Breast epithelium (tissue), 4 donors: ENCODE results near the gene NOL8. TPM values are rescaled to one million over a fixed set of nuclear protein-coding genes. Genes with fewer than 3 reads are reported as not detected.

Source experiments
- DNase-seq, 2 donors: peaks; one replicate each; pipeline ENCODE4 v3.0.0-alpha.2; 2019; ENCODE audit warnings: low spot score in 2 of 2
- H3K27ac ChIP-seq, 2 donors: fragments of 200-600 bp; sonication (generic) in 1 of 2; one replicate each; pipeline ENCODE4 v1.5.1; 2016 to 2019; ENCODE audit warnings: mild to moderate bottlenecking in 1 of 2
- H3K27me3 ChIP-seq, 2 donors: fragments of 200-600 bp; sonication (generic) in 1 of 2; one replicate each; pipeline versions ENCODE4 v1.5.1 to v1.6.0; 2017 to 2019; ENCODE audit warnings: control low read depth in 1 of 2, mild to moderate bottlenecking in 1 of 2
- H3K36me3 ChIP-seq: fragments of 200-600 bp; one replicate; pipeline ENCODE4 v1.5.1; 2019
- H3K4me1 ChIP-seq, 2 donors: fragments of 200-600 bp; sonication (generic); one replicate each; pipeline ENCODE4 v1.5.1; 2016 to 2019; ENCODE audit warnings: control low read depth in 1 of 2
- H3K4me3 ChIP-seq, 3 donors: fragments of 200-600 bp; sonication (generic); 1 replicate in 2 of 3; 2 replicates in 1 of 3; pipeline ENCODE4 v1.5.1; 2016 to 2019; ENCODE audit warnings: mild to moderate bottlenecking in 3 of 3, moderate library complexity in 2 of 3
- H3K9me3 ChIP-seq, 2 donors: fragments of 200-600 bp; sonication (generic) in 1 of 2; one replicate each; pipeline ENCODE4 v1.5.1; 2016 to 2019; ENCODE audit warnings: control low read depth in 1 of 2
- POLR2A ChIP-seq: fragments of 450-650 bp; IDR thresholded peaks from one replicate; pipeline ENCODE4 v1.6.1; 2016; ENCODE audit warnings: antibody characterized with exemption, mild to moderate bottlenecking, moderate library complexity
- POLR2AphosphoS5 ChIP-seq, 3 donors: sonication (generic); formaldehyde crosslinking; IDR thresholded peaks; one replicate each; pipeline ENCODE4 v1.6.1; 2017; ENCODE audit warnings: antibody characterized with exemption in 3 of 3
- intact Hi-C: fragments of 100-400 bp; cut with DNase I; formaldehyde crosslinking; loops from one replicate; pipeline ENCODE4 v1.15.1; 2023; ENCODE audit warnings: low total_unique reads
- total RNA-seq, 3 donors: library from RNA; depleted of rRNA; stranded (reverse); fragments of >200 nt; gene quantifications; one replicate each; pipeline ENCODE4 v1.1.0, GENCODE V29; 2016
- TF ChIP-seq, protein P1 (sequence below), 3 donors: fragments of 450-650 bp; IDR thresholded peaks; one replicate each; pipeline ENCODE4 v1.5.1; 2016 to 2017; ENCODE audit warnings: antibody characterized with exemption in 3 of 3, mild to moderate bottlenecking in 3 of 3, moderate library complexity in 3 of 3

NOL8 gene
- total RNA-seq, 3 donors from 2014 or later: 31.2 to 66.6 (median 49.8) TPM

DNA sequence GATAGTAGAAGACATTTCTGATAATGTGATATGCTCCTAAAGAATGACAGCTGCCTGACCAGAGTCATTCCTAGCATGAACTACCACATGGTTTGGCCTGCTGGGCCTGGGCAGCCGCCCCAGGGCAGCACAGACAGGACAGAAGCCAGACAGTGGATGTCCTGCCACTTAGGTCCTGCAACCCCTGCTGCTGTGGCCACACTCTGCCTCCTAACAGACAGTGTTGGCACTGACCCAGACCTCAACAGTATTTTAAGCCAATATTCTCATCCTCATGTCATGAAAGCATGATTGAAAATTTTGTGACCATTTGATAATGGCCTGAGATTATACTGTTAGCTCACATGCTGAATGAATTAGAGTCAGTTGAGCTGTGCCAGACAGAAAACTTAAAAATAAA lies 16.4 kb upstream of the NOL8 start:
- Histone ChIP-seq H3K9me3 (no peaks in the 10 kb centered on the region), H3K36me3 (no peaks in the 10 kb centered on the region), H3K27ac (peak overlapping the region in 1 of 2 donors; percentile 25), H3K4me1 (no peaks in the 10 kb centered on the region), H3K4me3 (no peak overlapping the region), H3K27me3 (no peaks in the 10 kb centered on the region)
- TF ChIP-seq, protein P1, sequence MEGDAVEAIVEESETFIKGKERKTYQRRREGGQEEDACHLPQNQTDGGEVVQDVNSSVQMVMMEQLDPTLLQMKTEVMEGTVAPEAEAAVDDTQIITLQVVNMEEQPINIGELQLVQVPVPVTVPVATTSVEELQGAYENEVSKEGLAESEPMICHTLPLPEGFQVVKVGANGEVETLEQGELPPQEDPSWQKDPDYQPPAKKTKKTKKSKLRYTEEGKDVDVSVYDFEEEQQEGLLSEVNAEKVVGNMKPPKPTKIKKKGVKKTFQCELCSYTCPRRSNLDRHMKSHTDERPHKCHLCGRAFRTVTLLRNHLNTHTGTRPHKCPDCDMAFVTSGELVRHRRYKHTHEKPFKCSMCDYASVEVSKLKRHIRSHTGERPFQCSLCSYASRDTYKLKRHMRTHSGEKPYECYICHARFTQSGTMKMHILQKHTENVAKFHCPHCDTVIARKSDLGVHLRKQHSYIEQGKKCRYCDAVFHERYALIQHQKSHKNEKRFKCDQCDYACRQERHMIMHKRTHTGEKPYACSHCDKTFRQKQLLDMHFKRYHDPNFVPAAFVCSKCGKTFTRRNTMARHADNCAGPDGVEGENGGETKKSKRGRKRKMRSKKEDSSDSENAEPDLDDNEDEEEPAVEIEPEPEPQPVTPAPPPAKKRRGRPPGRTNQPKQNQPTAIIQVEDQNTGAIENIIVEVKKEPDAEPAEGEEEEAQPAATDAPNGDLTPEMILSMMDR (IDR thresholded peaks at IDR 0.05): no peak
- TF ChIP-seq POLR2A (no peak), POLR2AphosphoS5 (IDR thresholded peaks at IDR 0.05) (no peak)
- no peak for DNase-seq
- intact Hi-C loops: no loop called here

DNA sequence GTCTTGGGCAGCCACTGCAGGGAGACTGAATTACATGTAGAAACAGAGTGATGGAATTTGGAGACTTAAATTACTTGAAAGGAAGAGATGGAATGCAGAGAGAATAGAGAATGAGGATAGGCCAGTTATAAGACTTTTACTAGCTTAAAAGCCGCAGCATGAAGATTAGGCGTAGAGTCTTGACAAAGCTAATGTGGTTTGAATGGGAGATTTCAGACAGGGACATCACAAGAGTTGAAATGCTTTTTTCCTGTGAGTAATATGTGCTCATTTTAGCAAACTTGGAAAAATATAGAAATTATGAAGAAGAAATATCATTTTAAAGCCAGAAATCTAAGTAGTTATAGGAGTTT lies 8.1 kb upstream of the NOL8 start:
- H3K36me3 ChIP-seq: no peaks in the 10 kb centered on the region
- intact Hi-C loops: no loop called here
- H3K4me1 ChIP-seq: no peaks in the 10 kb centered on the region
- TF ChIP-seq POLR2A (no peak), POLR2AphosphoS5 (IDR thresholded peaks at IDR 0.05) (no peak)
- TF ChIP-seq, protein P1 (IDR thresholded peaks at IDR 0.05): no peak
- H3K9me3 ChIP-seq: no peaks in the 10 kb centered on the region
- H3K27ac ChIP-seq: no peak overlapping the region
- DNase-seq: no peak
- H3K4me3 ChIP-seq: no peak overlapping the region
- no peaks in the 10 kb centered on the region for H3K27me3 ChIP-seq

DNA sequence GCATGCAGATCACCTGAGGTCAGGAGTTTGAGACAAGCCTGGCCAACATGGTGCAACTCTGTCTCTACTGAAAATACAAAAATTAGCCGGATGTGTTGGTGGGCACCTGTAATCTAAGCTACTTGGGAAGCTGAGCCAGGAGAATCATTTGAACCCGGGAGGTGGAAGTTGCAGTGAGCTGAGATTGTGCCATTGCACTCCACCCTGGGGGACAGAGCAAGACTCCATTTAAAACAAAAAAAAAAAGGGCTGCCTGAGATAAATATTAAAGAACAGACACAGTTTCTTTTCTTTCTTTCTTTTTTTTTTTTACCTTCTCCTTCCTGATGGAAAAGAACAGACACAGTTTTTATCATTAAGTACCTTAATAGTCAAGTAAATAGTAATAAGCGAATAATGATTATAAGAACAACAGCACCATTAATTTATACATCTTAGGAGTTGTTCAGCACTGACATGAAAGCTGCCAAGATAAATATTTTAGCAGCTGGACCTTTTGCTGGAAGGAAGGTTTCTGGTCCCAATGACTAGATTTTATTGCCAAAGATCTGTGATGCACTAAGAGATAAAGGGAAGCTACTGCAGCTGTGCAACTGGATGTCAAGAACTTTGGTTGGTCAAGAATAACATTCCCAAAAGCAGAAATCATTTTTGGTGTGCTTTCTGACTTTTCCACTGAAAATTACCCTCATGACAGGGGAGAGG lies 7.6 kb upstream of the NOL8 start:
- TF ChIP-seq, protein P1 (IDR thresholded peaks at IDR 0.05): no peak
- no peak for TF ChIP-seq POLR2A
- TF ChIP-seq POLR2AphosphoS5 (IDR thresholded peaks at IDR 0.05): no peak
- Histone ChIP-seq H3K36me3 (no peaks in the 10 kb centered on the region), H3K4me1 (no peaks in the 10 kb centered on the region), H3K9me3 (no peaks in the 10 kb centered on the region), H3K27me3 (no peaks in the 10 kb centered on the region), H3K4me3 (no peak overlapping the region), H3K27ac (no peak overlapping the region)
- DNase-seq: no peak
- intact Hi-C loops: no loop called here

DNA sequence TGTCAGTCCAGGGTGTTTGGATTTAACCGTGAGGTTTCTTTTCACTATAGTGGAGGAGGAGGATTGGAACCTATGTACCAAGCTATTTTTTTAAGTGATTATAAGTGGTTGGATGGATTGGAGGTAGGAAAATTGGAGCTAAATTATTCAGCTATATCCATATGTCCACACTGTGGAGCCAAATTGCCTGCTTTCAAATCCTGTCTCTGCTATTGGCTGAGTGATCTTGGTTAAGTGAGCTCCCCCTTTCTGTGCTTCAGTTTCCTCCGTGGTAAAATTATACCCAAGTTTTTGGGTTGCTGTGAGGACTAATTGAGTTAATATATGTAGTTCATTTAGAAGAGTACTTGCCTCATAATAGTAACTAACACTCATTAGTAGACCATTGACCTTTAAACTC lies 3.1 kb upstream of the NOL8 start:
- no peak overlapping the region for H3K27ac ChIP-seq
- no peak for DNase-seq
- intact Hi-C loops: loop anchor here (5.0 kb wide), 1 partner anchor 309 kb away; no protein-coding TSS in a partner anchor
- H3K4me1 ChIP-seq: peaks cover 0 to 4% of the 10 kb centered on the region in 2 donors
- no peaks in the 10 kb centered on the region for H3K36me3 ChIP-seq
- H3K27me3 ChIP-seq: no peaks in the 10 kb centered on the region
- TF ChIP-seq, protein P1 (IDR thresholded peaks at IDR 0.05): no peak
- TF ChIP-seq POLR2AphosphoS5 (IDR thresholded peaks at IDR 0.05) (no peak), POLR2A (no peak)
- no peak overlapping the region for H3K4me3 ChIP-seq
- no peaks in the 10 kb centered on the region for H3K9me3 ChIP-seq

DNA sequence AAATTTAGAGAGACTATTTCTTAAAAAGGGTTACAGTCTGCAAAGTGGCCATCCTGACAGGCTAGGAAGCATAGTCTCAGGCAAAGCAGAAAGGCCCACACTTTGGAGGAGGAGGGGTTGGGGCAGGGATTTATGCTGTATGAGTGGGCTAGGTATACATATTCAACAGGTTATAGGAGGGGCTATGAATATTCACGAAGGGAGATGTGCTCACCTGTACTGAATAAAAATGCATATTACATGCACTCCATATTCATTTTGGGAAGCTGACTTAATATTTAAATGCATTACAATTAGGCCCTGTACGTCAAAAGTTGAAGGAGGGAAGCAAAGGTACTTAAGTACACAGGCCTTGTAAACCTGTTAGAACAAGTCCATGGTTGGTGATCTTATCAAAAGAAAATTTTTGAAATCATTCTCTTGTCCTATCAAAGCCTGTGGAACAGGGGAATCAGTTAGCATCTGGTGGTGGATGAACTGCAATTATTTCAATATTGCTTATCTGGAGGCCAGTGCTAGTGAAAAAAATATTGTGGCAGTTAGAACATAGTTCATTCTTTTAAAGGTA lies 2.2 kb upstream of the NOL8 start:
- DNase-seq: no peak
- intact Hi-C loops: loop anchor here (5.0 kb wide), 1 partner anchor 310 kb away; no protein-coding TSS in a partner anchor

More for the DNA sequence above, 2.2 kb upstream of the NOL8 start:
- no peaks in the 10 kb centered on the region for H3K9me3 ChIP-seq
- no peak overlapping the region for H3K27ac ChIP-seq
- no peaks in the 10 kb centered on the region for H3K27me3 ChIP-seq
- H3K4me3 ChIP-seq: no peak overlapping the region
- H3K36me3 ChIP-seq: no peaks in the 10 kb centered on the region
- TF ChIP-seq POLR2A (no peak), POLR2AphosphoS5 (IDR thresholded peaks at IDR 0.05) (no peak)
- TF ChIP-seq, protein P1 (IDR thresholded peaks at IDR 0.05): no peak
- peaks cover 0 to 4% of the 10 kb centered on the region in 2 donors for H3K4me1 ChIP-seq
